NB4 (cell line): ENCODE data around the gene CES2.

Source experiments
- DNase-seq: peaks from one replicate; pipeline ENCODE4 v3.0.0; 2010; ENCODE audit warnings: low read depth
- H3K4me3 ChIP-seq: one replicate; pipeline ENCODE4 v1.5.1; 2011; ENCODE audit warnings: mild to moderate bottlenecking, low read depth, low read length, moderate library complexity
- CTCF ChIP-seq: IDR thresholded peaks from one replicate; pipeline ENCODE4 v1.5.1; 2012; ENCODE audit warnings: low read depth, low read length
- MYC ChIP-seq: IDR thresholded peaks from 2 replicates; pipeline ENCODE4 v1.6.1; 2011; ENCODE audit warnings: low read depth, low read length
- POLR2A ChIP-seq: IDR thresholded peaks from 2 replicates; pipeline ENCODE4 v1.6.1; 2011; ENCODE audit warnings: mild to moderate bottlenecking; ENCODE audit not compliant: insufficient read length; ENCODE audit errors: extremely low read depth
- TF ChIP-seq, protein P1 (sequence below): IDR thresholded peaks from 2 replicates; pipeline ENCODE4 v1.6.1; 2011; ENCODE audit warnings: low read depth, low read length

Gene CES2

GRCh38 chr16:66975302-66975893, 40.1 kb downstream of the CES2 start:
- no peak overlapping the region for H3K4me3 ChIP-seq
- DNase-seq, result no peak
- TF ChIP-seq MYC (no peak), POLR2A (no peak), CTCF (no peak)
- TF ChIP-seq, protein P1, sequence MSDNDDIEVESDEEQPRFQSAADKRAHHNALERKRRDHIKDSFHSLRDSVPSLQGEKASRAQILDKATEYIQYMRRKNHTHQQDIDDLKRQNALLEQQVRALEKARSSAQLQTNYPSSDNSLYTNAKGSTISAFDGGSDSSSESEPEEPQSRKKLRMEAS, result no peak

DNA sequence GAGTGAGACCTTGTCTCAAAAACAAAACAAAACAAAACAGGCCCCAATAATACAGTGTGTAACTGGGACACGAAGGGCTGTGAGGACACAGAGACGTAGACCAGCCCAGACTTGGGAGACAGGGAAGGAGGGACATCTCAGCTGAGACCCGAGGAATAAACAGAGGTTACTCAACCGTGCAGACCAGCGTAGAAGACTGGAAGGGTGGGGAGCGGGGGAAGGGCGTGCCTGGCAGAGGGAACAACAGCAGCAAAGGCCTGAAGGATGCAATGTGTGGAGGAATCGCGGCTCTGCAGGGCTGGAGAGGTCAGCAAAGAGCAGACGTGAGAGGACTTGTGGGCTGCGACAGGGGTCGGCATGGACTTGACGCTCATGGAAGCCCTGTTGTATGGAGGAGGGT, 41.4 kb downstream of the CES2 start:
- H3K4me3 ChIP-seq, result no peak overlapping the region
- TF ChIP-seq POLR2A (no peak), MYC (no peak), CTCF (no peak)
- TF ChIP-seq, protein P1, result no peak
- no peak for DNase-seq

DNA sequence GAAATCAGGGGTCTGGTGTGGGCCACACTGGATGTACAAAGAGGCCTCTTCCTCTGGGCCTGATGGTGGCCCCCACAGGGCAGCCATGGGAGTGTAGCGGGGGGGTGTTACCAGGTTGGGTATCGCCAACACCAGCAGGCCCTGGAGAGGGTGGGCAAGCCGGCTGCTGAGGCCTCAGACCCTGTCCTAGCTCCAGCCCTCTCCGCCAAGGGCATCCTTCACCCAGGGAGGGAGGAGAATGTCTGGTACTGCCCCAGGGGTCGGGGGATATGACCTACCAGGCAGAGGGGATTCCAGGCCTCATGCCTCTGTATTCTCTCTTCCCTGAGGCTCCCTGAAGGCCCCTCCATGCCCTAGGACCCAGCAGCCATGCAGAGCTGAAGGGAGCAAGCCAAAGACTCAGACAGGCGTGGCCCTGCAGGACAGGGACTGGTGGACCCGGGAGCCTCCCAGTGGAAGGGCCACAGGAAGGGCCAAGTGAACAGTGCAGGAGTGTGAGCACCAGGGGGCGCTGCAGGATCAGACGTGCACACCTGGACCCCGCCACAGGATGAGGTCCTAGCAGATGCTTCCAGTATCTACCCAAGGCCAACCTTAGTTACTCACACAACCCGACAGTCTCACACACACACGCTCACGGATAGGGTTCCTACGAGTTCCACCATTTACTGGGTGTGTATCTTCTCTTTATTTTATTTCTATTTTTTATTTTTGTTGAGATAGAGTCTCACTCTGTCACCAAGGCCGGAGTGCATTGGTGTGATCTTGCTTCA, 42.2 kb downstream of the CES2 start:
- peak; percentile 87 for DNase-seq
- no peak for TF ChIP-seq MYC
- TF ChIP-seq, protein P1, result 0 out of 2 replicates have a peak, but pooled peaks have one; percentile 10
- peak; percentile 93 for TF ChIP-seq CTCF
- TF ChIP-seq POLR2A, result no peak
- no peak overlapping the region for H3K4me3 ChIP-seq

- no peak overlapping the region for H3K4me3 ChIP-seq
- TF ChIP-seq MYC, result no peak
- DNase-seq, result peak; percentile 37
Measured at GRCh38 chr16:66979011-66979717, 43.8 kb downstream of the CES2 start.

- no peak for DNase-seq
- TF ChIP-seq CTCF (no peak), POLR2A (no peak), MYC (no peak)
- TF ChIP-seq, protein P1, result no peak
- H3K4me3 ChIP-seq, result no peak overlapping the region
Measured at GRCh38 chr16:66983033-66983432, 47.7 kb downstream of the CES2 start.

GRCh38 chr16:66984892-66985311, 49.6 kb downstream of the CES2 start:
- DNase-seq, result no peak
- TF ChIP-seq MYC (no peak), CTCF (no peak), POLR2A (no peak)
- TF ChIP-seq, protein P1, result no peak
- H3K4me3 ChIP-seq, result no peak overlapping the region
